ENCODE measurements around the gene LRFN2.

GRCh38 chr6:40460380-40460779 is 126.8 kb downstream of the LRFN2 start:
- TF ChIP-seq POLR2A (IDR thresholded peaks at IDR 0.05) (no peak), CTCF (IDR thresholded peaks at IDR 0.05) (no peak)
